Gastrocnemius medialis (tissue), 4 donors: Measurements from ENCODE around the gene SSBP3. TPM values are rescaled to one million over a fixed set of nuclear protein-coding genes. Genes with fewer than 3 reads are reported as not detected.

Source experiments
- ATAC-seq, 2 donors: fragments of 150-250 bp; one replicate each; pipeline ENCODE4 v1.9.1; 2016
- DNase-seq, 2 donors: peaks; one replicate each; pipeline ENCODE4 v3.0.0-alpha.2; 2019
- H3K27ac ChIP-seq, 4 donors: fragments of 200-600 bp; sonication (generic); 1 replicate in 1 of 4; 2 replicates in 3 of 4; pipeline ENCODE4 v1.5.1; 2016 to 2018; ENCODE audit warnings: mild to moderate bottlenecking in 2 of 4, moderate library complexity in 1 of 4
- H3K27me3 ChIP-seq, 3 donors: fragments of 200-600 bp; sonication (generic) in 2 of 3; 1 replicate in 1 of 3; 2 replicates in 2 of 3; pipeline versions ENCODE4 v1.5.1 to v1.6.0; 2016 to 2019; ENCODE audit warnings: mild to moderate bottlenecking in 1 of 3, moderate library complexity in 1 of 3
- H3K36me3 ChIP-seq, 2 donors: fragments of 200-600 bp; sonication (generic) in 1 of 2; one replicate each; pipeline ENCODE4 v1.5.1; 2017 to 2018
- H3K4me1 ChIP-seq, 2 donors: fragments of 200-600 bp; sonication (generic) in 1 of 2; one replicate each; pipeline ENCODE4 v1.5.1; 2016 to 2017; ENCODE audit warnings: mild to moderate bottlenecking in 2 of 2
- H3K4me3 ChIP-seq, 4 donors: fragments of 200-600 bp; sonication (generic) in 3 of 4; 1 replicate in 1 of 4; 2 replicates in 3 of 4; pipeline ENCODE4 v1.5.1; 2016 to 2019; ENCODE audit warnings: mild to moderate bottlenecking in 2 of 4
- H3K9me3 ChIP-seq, 3 donors: fragments of 200-600 bp; sonication (generic) in 2 of 3; 1 replicate in 1 of 3; 2 replicates in 2 of 3; pipeline ENCODE4 v1.5.1; 2016 to 2019
- CTCF ChIP-seq, 5 experiments: fragments of 450-650 bp in 3 of 5; fragments of 200-600 bp in 2 of 5; sonication (generic) in 2 of 5; IDR thresholded peaks in 4 of 5; conservative IDR thresholded peaks in 1 of 5; 1 replicate in 4 of 5; 2 replicates in 1 of 5; pipeline ENCODE4 v1.5.1; 2016 to 2019; ENCODE audit warnings: antibody characterized with exemption in 5 of 5, mild to moderate bottlenecking in 3 of 5, moderate library complexity in 3 of 5
- POLR2A ChIP-seq, 2 donors: fragments of 450-650 bp; IDR thresholded peaks; one replicate each; pipeline ENCODE4 v1.6.1; 2017; ENCODE audit warnings: antibody characterized with exemption in 2 of 2, mild to moderate bottlenecking in 2 of 2, moderate library complexity in 2 of 2
- in situ Hi-C, 4 donors: fragments of 200-750 bp; cut with MboI; loops; one replicate each; pipeline versions ENCODE4 v1.15.0 to v1.8.0; 2017; ENCODE audit warnings: low sequenced_read_pairs in 4 of 4
- intact Hi-C: fragments of 100-400 bp; cut with DNase I; formaldehyde crosslinking; loops from one replicate; pipeline ENCODE4 v1.15.1; 2023; ENCODE audit warnings: low total_unique reads
- total RNA-seq, 4 donors: library from RNA; depleted of rRNA; stranded (reverse); fragments of >200 nt; gene quantifications; one replicate each; pipeline versions ENCODE4 v1.1.0 to v1.2.3, GENCODE V29; 2016

The SSBP3 gene
- total RNA-seq, 4 donors from 2014 or later: 3.6 to 21.0 (median 14.9) TPM

GRCh38 chr1:54255026-54255702 is 151.0 kb downstream of the SSBP3 start:
- no peak overlapping the region for H3K27ac ChIP-seq
- DNase-seq: no peak
- H3K36me3 ChIP-seq: no peaks in the 10 kb centered on the region
- H3K9me3 ChIP-seq: no peaks in the 10 kb centered on the region
- intact Hi-C loops: no loop called here
- H3K27me3 ChIP-seq: no peaks in the 10 kb centered on the region
- in situ Hi-C loops: loop anchor here in 3 of 4 donors (25.0 kb wide), 1 partner anchor 232 kb away; no protein-coding TSS in a partner anchor
- H3K4me3 ChIP-seq: no peak overlapping the region
- no peak for TF ChIP-seq CTCF (IDR thresholded peaks at IDR 0.05 in 4 of 5, conservative IDR thresholded peaks at IDR 0.05 in 1 of 5)
- TF ChIP-seq POLR2A (IDR thresholded peaks at IDR 0.05): no peak
- no peak for ATAC-seq
- peaks cover 1 to 3% of the 10 kb centered on the region in 2 donors for H3K4me1 ChIP-seq

GRCh38 chr1:54254055-54254454 is 152.1 kb downstream of the SSBP3 start:
- ATAC-seq (no peak), DNase-seq (no peak)
- Histone ChIP-seq H3K9me3 (no peaks in the 10 kb centered on the region), H3K27me3 (no peaks in the 10 kb centered on the region), H3K27ac (peak overlapping the region in 1 of 4 donors; percentile 20), H3K36me3 (no peaks in the 10 kb centered on the region), H3K4me1 (peaks cover 6 to 10% of the 10 kb centered on the region in 2 donors), H3K4me3 (no peak overlapping the region)
- intact Hi-C loops (no loop called here), in situ Hi-C loops (loop anchor here in 3 of 4 donors (25.0 kb wide), 1 partner anchor 233 kb away; no protein-coding TSS in a partner anchor)
- TF ChIP-seq POLR2A (IDR thresholded peaks at IDR 0.05) (no peak), CTCF (IDR thresholded peaks at IDR 0.05 in 4 of 5, conservative IDR thresholded peaks at IDR 0.05 in 1 of 5) (no peak)

- ATAC-seq (peak in 1 of 2 donors; percentile 28), DNase-seq (peak in 1 of 2 donors; percentile 63)
- Histone ChIP-seq H3K27ac (peak overlapping the region in 1 of 4 donors; percentile 20), H3K27me3 (no peaks in the 10 kb centered on the region), H3K9me3 (no peaks in the 10 kb centered on the region), H3K36me3 (no peaks in the 10 kb centered on the region), H3K4me3 (no peak overlapping the region), H3K4me1 (peaks cover 6 to 14% of the 10 kb centered on the region in 2 donors)
- in situ Hi-C loops: loop anchor here in 3 of 4 donors (25.0 kb wide), 1 partner anchor 234 kb away; no protein-coding TSS in a partner anchor
- no peak for TF ChIP-seq CTCF (IDR thresholded peaks at IDR 0.05 in 4 of 5, conservative IDR thresholded peaks at IDR 0.05 in 1 of 5)
- TF ChIP-seq POLR2A (IDR thresholded peaks at IDR 0.05): no peak
- intact Hi-C loops: no loop called here
Observed at GRCh38 chr1:54253480-54253879, 152.7 kb downstream of the SSBP3 start.

GRCh38 chr1:54252371-54252936 is 153.7 kb downstream of the SSBP3 start:
- ATAC-seq (no peak), DNase-seq (no peak)
- Histone ChIP-seq H3K27ac (no peak overlapping the region), H3K36me3 (no peaks in the 10 kb centered on the region), H3K9me3 (no peaks in the 10 kb centered on the region), H3K4me1 (peaks cover 9 to 24% of the 10 kb centered on the region in 2 donors), H3K4me3 (no peak overlapping the region), H3K27me3 (no peaks in the 10 kb centered on the region)
- in situ Hi-C loops (loop anchor here in 3 of 4 donors (25.0 kb wide), 1 partner anchor 235 kb away; no protein-coding TSS in a partner anchor), intact Hi-C loops (no loop called here)
- TF ChIP-seq CTCF (IDR thresholded peaks at IDR 0.05 in 4 of 5, conservative IDR thresholded peaks at IDR 0.05 in 1 of 5) (no peak), POLR2A (IDR thresholded peaks at IDR 0.05) (no peak)
